Fibroblast of skin of left quadriceps (primary cell): ENCODE results near the gene HTRA2.
A peak's percentile ranks its signal among the peaks of the same experiment; 100 is the strongest.

Experiments
- DNase-seq, 2 experiments: peaks; one replicate each; pipeline ENCODE4 v3.0.0-alpha.2; 2013; ENCODE audit warnings: low read depth in 2 of 2

Gene HTRA2

GRCh38 chr2:74542978-74543377 is 13.2 kb downstream of the HTRA2 start:
- DNase-seq: no peak

DNA sequence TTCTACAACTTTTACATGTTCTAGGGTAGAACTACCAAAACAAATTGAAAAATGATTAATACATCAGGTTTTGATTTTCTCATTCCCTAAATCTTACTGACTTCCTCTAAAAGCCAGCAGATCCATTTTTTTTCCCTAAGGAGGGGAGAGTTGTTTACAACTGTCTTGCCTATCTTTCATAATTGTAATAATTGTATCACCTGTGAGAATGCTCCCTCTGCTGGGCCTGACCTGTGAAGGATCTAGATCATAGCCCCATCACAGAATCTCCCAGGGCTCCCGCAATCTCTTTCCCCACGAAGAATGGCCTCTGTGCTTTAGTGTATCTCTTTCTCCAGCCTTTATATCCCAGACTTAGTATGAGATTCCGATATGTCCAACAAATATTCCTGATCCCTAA is 14.9 kb downstream of the HTRA2 start:
- no peak for DNase-seq

DNA sequence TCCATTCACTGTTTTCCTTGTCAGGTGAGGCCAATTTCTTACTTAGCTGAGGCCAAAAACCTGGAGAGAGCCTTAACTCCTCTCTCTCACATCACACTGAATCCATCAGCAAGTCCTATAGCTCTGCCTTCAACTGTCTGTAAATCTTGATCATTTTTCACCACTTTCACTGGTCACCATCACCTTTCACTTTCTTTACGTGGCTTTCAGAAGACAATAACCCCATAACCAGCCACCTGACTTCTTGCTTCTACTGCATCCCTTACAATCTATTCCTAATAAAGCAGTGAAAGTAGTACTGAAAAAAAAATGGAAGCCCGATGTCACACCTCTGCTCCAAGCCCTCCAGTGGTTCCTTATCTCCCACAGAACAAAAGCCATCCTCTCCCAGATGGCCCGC is 16.3 kb downstream of the HTRA2 start:
- DNase-seq: no peak

GRCh38 chr2:74548285-74548899 is 18.7 kb downstream of the HTRA2 start:
- DNase-seq: no peak

GRCh38 chr2:74548900-74549826 is 19.4 kb downstream of the HTRA2 start:
- DNase-seq: no peak

- no peak for DNase-seq
These were observed 20.5 kb downstream of the HTRA2 start for GRCh38 chr2:74550231-74550630.

DNA sequence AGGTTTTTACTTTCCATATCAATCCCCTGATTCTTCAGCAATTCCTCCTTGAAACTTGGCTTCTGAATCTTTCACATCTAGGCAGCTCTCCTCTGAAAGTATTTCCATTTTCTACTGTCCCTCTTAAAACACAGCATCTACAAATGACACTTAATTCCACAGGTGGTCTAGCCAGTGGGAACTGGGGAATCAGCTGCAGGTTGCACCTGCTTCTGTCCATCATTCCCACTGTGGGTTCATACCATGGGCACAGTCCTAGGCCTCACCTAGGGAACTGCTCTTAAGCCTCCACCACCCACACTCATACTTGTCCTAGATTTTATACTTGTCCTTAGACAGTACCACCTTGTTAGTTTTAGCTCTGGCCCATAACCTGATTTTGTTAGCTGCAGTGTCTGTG is 21.8 kb downstream of the HTRA2 start:
- DNase-seq: no peak

- DNase-seq: no peak
These were observed 22.5 kb downstream of the HTRA2 start for GRCh38 chr2:74551942-74552913.

DNA sequence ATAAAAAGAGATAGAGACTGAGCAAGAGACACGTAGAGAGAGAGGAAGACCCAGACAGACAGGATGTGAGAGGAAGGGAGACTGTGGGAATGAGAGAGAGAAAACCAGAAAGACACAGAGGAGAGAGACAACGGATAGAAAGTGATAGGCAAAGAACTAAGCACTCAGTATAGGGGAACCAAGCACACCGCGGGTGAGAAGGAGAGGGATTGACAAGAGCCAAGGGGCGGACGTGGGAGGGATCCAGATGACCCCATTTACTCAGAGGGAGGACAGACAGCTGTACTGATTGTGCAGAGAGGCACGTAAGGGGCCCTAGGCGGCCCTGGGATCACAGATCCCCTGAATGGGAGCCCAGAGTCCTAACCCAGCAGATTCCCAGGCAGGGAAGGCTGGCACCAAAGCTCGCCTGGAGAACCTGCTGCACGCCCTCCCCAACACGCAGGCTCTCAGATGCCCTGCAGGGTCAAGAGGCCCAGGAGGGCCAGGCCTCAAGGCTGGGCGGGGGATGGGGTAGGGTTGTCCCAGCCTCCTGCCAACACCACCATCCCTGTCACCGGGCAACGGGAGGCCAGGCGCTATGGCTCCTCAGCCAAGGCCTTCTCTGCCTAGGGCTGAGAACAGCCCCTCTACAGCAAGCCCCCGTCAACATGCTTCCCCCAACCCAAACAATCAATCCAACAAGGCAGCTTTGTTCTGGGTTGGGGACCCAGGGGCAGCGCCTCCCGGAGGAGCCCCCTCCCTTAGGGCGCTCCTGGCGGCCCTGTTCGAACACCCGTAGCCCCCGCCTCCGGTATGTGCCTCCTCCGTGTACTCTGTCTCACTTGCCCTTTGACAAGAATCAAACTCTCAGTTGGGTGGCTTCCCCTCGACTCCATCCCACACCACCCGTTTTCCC is 23.4 kb downstream of the HTRA2 start:
- DNase-seq: no peak

DNA sequence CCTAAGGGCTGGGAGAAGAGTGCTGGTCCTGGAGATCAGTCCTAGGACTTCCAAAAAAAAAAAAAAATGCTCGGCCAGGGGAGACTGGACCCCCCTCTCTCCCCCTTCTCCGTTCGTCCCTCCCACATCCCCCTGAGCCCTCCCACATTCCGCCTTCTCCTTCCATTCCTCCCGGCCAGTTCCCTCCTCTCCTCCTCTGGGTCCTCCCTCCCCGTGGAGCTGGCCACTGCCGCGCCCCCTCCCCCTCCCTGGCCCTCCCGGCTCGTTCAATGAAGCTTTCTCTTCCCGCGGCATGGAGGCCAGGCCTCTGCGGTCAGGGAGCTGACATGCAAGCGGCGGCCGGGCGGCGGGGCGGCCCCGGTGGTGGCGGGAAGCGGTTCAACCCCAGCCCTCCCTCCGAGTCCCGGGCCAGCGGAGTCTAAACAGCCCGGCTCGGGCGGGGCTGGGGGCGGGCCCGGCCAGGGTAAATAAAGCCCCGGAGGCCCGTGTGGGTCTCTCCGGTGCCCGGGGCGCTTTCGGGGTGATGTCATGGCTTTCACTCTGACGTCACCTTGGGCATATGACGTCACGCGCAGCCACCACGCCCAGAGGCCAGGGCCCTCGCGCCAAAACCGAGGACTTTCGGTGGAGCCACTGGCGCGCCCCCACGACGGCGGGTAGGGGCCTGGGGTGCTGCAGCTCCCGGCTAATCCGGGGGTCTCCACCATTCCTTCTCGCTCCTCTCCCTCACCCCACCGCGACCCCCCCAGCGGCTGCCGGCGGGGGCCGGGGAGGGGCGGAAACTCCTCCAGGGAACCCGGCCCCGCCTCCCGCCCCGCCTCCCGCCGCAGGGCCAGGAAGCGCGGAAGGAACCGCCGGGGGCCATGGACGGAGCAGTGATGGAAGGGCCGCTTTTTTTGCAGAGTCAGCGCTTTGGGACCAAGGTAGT is 24.4 kb downstream of the HTRA2 start, which contains the start of the genes DOK1 and LOXL3:
TSS of gene DOK1 (plus strand) at position 829 of the 928 bp plus-strand sequence. CDS start at position 864, 35 bp downstream.
TSS of gene LOXL3 (minus strand) at position 51 of the 928 bp plus-strand sequence. CDS start 1,308 bp downstream, outside the sequence.
- peak; percentile 85 for DNase-seq

- DNase-seq: no peak
These were observed 25.2 kb downstream of the HTRA2 start for GRCh38 chr2:74554820-74555531.

- no peak for DNase-seq
These were observed 25.9 kb downstream of the HTRA2 start for GRCh38 chr2:74555610-74556103.

- no peak for DNase-seq
These were observed 26.4 kb downstream of the HTRA2 start for GRCh38 chr2:74556159-74556558.

DNA sequence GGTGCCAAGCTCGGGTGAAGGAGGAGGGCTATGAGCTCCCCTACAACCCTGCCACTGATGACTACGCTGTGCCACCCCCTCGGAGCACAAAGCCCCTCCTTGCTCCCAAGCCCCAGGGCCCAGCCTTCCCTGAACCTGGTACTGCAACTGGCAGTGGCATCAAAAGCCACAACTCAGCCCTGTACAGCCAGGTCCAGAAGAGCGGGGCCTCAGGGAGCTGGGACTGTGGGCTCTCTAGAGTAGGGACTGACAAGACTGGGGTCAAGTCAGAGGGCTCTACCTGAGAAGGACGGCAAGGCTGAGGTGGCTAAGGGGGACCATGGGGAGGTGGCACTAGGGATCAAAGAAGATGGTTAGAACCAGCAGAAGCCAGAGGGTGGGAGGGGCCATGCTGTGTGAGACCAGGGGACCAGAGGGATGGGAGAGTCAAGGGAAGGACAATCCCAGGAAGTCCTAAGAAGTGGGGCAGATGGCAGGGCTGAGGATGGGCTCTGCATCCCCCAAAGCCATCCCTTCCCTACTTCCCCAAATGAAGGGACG is 27.2 kb downstream of the HTRA2 start:
- no peak for DNase-seq

DNA sequence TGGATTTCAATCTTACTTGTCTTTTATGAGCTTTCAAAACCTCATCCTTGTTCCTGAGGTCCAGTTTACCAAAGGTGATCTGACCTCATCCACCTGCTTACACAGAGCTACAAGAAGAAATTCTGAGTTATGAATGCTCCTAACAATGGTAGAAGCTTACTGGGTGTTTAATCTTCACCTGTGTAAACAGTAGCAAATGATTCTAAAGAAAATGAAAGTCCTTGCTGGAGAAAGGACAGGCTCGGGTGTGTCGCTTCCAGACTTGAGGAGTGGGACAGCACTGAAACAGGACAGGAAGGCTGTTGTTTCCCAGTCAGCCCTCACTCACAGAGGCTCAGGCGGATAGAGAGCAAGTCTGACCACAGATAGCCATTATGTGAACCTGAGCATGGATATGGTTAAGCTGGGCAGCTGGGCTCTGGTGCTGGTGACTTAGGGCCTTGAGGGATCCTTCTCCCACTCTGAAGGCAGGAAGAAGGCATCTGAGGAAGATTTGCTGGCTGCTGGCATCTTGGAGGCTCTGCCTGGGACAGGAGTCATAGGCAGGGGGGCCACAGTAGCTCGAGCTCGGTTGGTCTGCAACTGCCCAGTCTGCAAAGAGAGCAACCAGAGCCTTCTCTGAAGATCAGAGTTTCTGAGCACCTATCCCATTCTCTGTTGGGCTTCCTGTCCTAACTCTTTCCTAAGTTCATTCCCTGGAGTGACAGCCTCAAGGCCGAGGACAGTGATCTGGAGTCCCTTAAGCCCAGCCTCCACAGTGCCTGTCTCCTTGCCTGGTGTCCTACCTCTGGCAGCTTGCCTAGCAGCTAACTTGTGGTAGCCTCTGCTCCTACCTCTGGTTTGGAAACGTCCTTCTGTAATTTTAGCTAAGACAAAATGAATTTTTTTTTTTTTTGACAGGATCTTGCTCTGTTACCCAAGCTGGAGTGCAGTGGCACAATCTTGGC is 28.8 kb downstream of the HTRA2 start:
- DNase-seq: no peak

DNA sequence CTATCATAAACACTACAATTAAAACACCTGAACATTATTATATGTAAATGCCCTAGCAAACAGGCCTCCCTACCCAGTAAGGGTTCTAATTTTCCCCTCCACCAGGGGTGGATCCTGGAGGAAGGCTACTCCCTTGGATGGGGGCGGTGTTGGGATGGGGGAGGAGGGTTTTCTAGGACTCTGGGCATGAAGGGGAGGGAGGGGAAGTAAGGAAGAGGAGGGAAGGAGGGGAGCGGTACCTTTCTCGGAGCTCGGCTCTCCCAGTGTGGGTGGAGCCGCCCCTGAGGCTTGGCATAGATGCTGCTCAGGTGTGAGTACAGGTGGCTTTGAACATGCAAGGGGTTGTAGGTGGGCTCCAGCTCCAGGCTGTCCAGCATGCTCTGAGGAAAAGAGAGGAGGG is 30.2 kb downstream of the HTRA2 start:
- DNase-seq: no peak

- DNase-seq: no peak
These were observed 30.9 kb downstream of the HTRA2 start for GRCh38 chr2:74560591-74560990.
